HG02938 (cell line): Measurements from ENCODE around the gene SEPTIN2.
"Not testable (repeated sequence)": the region's sequence is repeated elsewhere in the genome, so short reads cannot be mapped to it uniquely, and the experiment has no call there.

ENCODE experiments used
- ATAC-seq: cut with Tn5 transposase; IDR thresholded peaks from one replicate; pipeline ENCODE4 v1.9.1; 2021; ENCODE audit warnings: mild to moderate bottlenecking, moderate library complexity; ENCODE audit not compliant: unreplicated experiment

The SEPTIN2 gene

GRCh38 chr2:241286348-241287090 lies 29.2 kb upstream of the SEPTIN2 start:
- no peak for ATAC-seq

- ATAC-seq = no peak
Observed at GRCh38 chr2:241288324-241288888, 27.3 kb upstream of the SEPTIN2 start.

DNA sequence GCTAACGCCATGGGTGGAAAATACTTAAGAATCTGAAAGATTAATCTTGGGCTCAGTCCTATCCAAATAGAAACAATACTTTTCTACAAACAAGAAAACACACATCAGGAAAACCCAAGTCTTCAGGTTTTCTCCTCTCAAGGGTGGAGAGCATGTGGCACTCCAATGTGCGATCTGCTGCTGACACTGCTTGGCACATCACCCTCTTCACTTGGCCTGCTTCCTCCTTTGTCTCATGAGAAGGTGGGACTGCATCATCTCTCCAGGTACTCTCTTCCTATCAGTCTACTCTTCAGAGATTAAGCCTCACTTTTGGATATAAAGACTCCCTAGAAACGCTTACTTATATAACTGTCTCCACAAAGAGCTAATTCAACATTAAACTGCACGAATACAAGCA lies 26.7 kb upstream of the SEPTIN2 start:
- ATAC-seq = no peak

- no peak for ATAC-seq
Observed at GRCh38 chr2:241289597-241289996, 26.1 kb upstream of the SEPTIN2 start.

- no peak for ATAC-seq
Observed at GRCh38 chr2:241291153-241291552, 24.6 kb upstream of the SEPTIN2 start.

DNA sequence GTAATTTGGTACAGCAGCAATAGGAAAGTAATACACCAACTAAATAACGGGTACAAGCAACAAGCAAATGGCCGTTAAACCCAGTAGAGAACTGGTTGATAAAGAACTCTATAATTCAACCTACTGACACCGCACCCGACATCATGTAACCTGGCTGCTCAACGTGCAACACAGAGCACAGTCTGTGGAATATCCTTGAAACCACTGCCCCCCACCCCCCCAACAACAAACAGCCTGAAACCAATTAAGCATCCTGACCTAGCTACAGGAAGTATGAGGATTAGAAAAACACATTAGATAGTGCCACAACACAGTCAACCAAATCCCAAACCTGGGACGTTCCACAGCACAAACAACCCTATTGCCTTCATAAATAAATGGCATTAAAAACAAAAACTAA lies 23.7 kb upstream of the SEPTIN2 start:
- no peak for ATAC-seq

- ATAC-seq = not testable (repeated sequence)
Observed at GRCh38 chr2:241293378-241293797, 22.3 kb upstream of the SEPTIN2 start.

GRCh38 chr2:241295326-241296095 lies 20.2 kb upstream of the SEPTIN2 start:
- no peak for ATAC-seq

DNA sequence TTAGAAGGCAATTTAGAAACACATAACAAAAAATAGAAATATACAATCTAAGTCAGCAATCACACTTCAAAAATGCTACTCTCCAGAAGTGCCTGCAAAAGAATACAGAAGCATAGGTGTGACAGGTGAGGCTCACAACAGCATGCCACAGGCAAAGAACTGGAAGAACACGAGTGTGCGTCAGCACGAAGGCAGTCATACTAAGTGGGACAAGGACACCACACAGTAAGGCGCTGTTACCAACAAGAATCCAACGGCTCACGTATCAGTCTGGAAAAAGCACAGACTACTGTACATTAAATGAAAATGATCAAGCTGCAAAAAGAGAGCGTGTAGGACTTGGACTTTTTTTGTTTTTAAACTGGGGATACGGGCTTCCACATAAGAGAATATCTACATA lies 19.0 kb upstream of the SEPTIN2 start:
- ATAC-seq = no peak

GRCh38 chr2:241298673-241299072 lies 17.1 kb upstream of the SEPTIN2 start:
- ATAC-seq = no peak

GRCh38 chr2:241300000-241300399 lies 15.7 kb upstream of the SEPTIN2 start:
- no peak for ATAC-seq

GRCh38 chr2:241302083-241302482 lies 13.6 kb upstream of the SEPTIN2 start:
- ATAC-seq = no peak

DNA sequence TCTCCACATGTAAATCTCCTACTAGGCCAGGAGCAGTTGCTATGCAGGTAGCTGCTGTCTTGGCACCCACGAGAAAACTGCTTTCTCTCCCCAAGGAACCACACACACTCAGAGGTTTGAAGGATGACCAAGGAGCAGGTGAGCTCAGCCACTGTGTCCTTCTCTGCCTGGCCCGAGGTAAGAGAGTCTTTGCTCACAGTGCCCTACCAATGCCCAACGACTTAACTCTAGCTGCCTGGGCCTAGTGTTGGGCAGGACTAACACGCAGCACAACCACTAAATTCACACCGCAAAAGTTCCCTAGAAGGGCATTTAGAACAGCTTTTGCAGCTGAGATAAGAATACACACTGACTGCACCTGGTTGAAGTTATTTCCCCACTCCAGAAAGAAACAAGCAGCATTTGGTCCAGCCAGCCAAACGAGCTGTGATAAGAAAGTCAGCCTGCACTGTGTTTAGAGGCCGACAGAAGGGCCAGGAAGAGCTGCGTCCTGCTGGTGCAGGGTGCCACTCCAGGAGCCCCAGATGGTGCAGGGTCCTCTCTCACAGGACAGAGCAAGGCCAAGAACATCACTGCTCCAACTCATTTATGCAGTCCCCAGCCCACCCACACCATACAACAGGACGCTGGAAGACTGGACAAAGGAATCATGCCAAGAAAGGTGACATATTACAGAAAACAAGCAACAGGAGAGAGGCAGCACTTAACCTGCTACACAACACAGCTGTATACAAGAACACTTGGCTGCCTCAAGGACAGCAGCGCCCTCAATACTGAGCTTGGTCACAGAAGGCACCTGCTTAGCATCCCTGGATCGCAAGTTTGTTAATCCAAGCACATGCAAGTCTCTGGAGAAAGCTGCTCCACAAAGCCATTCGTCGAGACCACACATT lies 12.7 kb upstream of the SEPTIN2 start:
- ATAC-seq = no peak

GRCh38 chr2:241304039-241304670 lies 11.6 kb upstream of the SEPTIN2 start:
- no peak for ATAC-seq

- ATAC-seq = no peak
Observed at GRCh38 chr2:241307055-241307454, 8.7 kb upstream of the SEPTIN2 start.

- ATAC-seq = no peak
Observed at GRCh38 chr2:241308267-241308666, 7.5 kb upstream of the SEPTIN2 start.

GRCh38 chr2:241308832-241309500 lies 6.8 kb upstream of the SEPTIN2 start:
- no peak for ATAC-seq

DNA sequence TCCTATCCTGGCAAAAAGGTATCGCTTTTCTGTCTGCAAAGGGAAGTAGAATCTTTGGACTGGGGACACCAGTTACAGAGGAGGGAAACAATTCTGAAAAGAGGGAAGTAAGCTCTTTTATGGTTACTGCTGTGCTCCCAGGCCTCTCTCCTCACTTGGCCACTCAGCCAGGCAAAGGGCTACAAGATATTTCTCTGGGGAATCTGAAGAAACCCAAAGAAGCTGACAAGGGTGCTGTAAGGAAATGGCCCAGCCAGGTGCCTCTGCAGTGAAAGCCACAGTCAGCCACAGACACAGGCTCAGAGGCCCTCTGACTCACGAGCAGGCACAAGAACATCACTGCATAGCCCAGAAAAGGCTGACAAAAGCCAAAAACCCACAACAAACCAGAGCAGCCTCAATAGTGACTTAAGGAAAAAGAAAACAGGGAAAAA lies 6.0 kb upstream of the SEPTIN2 start:
- no peak for ATAC-seq

- no peak for ATAC-seq
Observed at GRCh38 chr2:241310917-241311566, 4.7 kb upstream of the SEPTIN2 start.
